Astrocyte (in vitro differentiated cells and primary cell): Measurements from ENCODE around the gene C2CD4A. TPM values are rescaled to one million over a fixed set of nuclear protein-coding genes. Genes with fewer than 3 reads are reported as not detected.
A peak's percentile ranks its signal among the peaks of the same experiment; 100 is the strongest.

Experiments
- DNase-seq: peaks from one replicate; pipeline ENCODE4 v3.0.0-alpha.2; 2010; ENCODE audit warnings: low read depth
- FAIRE-seq: peaks from 2 replicates; lab custom pipeline; 2011; peaks lifted over from hg19 to GRCh38; lab: Jason Lieb, UNC
- H2AFZ ChIP-seq: 2 replicates; pipeline ENCODE4 v1.6.0; 2012; ENCODE audit warnings: low read depth, low read length, inconsistent platforms
- H3K27ac ChIP-seq: 2 replicates; pipeline ENCODE4 v1.5.1; 2011; ENCODE audit warnings: low read depth, low read length, inconsistent platforms
- H3K27me3 ChIP-seq: 2 replicates; pipeline ENCODE4 v1.6.0; 2011; ENCODE audit warnings: low read length, inconsistent platforms; ENCODE audit not compliant: insufficient read depth
- H3K36me3 ChIP-seq: 2 replicates; pipeline ENCODE4 v1.5.1; 2011; ENCODE audit warnings: low read length, inconsistent platforms; ENCODE audit not compliant: insufficient read depth
- H3K4me1 ChIP-seq: 2 replicates; pipeline ENCODE4 v1.5.1; 2011; ENCODE audit warnings: low read length, inconsistent platforms; ENCODE audit not compliant: insufficient read depth
- H3K4me2 ChIP-seq: 2 replicates; pipeline ENCODE4 v1.6.0; 2012; ENCODE audit warnings: low read length, inconsistent platforms
- H3K4me3 ChIP-seq: 2 replicates; pipeline ENCODE4 v1.5.1; 2011; ENCODE audit warnings: low read depth, mild to moderate bottlenecking, low read length, inconsistent platforms; ENCODE audit not compliant: insufficient read depth
- H3K79me2 ChIP-seq: 2 replicates; pipeline ENCODE4 v1.6.0; 2012; ENCODE audit warnings: mild to moderate bottlenecking, low read length, inconsistent platforms; ENCODE audit not compliant: insufficient read depth
- H3K9ac ChIP-seq: 2 replicates; pipeline ENCODE4 v1.6.0; 2012; ENCODE audit warnings: mild to moderate bottlenecking, low read length, inconsistent platforms
- H3K9me3 ChIP-seq: 2 replicates; pipeline ENCODE4 v1.5.1; 2012; ENCODE audit warnings: low read depth, mild to moderate bottlenecking, low read length, inconsistent platforms; ENCODE audit not compliant: insufficient read depth
- H4K20me1 ChIP-seq: 2 replicates; pipeline ENCODE4 v1.6.0; 2012; ENCODE audit warnings: low read length, inconsistent platforms; ENCODE audit not compliant: insufficient read depth
- H3K27ac Mint-ChIP-seq: one replicate; pipeline ENCODE4 v1.8.0; 2021; ENCODE audit warnings: mild to moderate bottlenecking, mixed read lengths; ENCODE audit not compliant: unreplicated experiment
- H3K27me3 Mint-ChIP-seq: one replicate; pipeline ENCODE4 v1.8.0; 2021; ENCODE audit warnings: low read depth, mixed read lengths; ENCODE audit not compliant: unreplicated experiment
- H3K36me3 Mint-ChIP-seq: one replicate; pipeline ENCODE4 v1.8.0; 2021; ENCODE audit warnings: low read depth, mixed read lengths; ENCODE audit not compliant: unreplicated experiment
- H3K4me1 Mint-ChIP-seq: one replicate; pipeline ENCODE4 v1.8.0; 2021; ENCODE audit warnings: low read depth, mixed read lengths; ENCODE audit not compliant: unreplicated experiment
- H3K4me3 Mint-ChIP-seq: one replicate; pipeline ENCODE4 v1.8.0; 2021; ENCODE audit warnings: mild to moderate bottlenecking, moderate library complexity, mixed read lengths; ENCODE audit not compliant: unreplicated experiment
- H3K9me3 Mint-ChIP-seq: one replicate; pipeline ENCODE4 v1.8.0; 2021; ENCODE audit warnings: mild to moderate bottlenecking, mixed read lengths; ENCODE audit not compliant: unreplicated experiment
- CTCF ChIP-seq: IDR thresholded peaks from 2 replicates; pipeline ENCODE4 v1.5.1; 2011; ENCODE audit warnings: low read depth, mild to moderate bottlenecking, inconsistent platforms, low read length, moderate library complexity; ENCODE audit not compliant: insufficient read depth
- EZH2 ChIP-seq: IDR thresholded peaks from 2 replicates; pipeline ENCODE4 v1.6.1; 2012; ENCODE audit warnings: mild to moderate bottlenecking, low read length, inconsistent platforms; ENCODE audit not compliant: insufficient read depth
- total RNA-seq: library from RNA; stranded (reverse); gene quantifications from 2 replicates; pipeline ENCODE4 v1.2.1, GENCODE V29; 2021

The C2CD4A gene
- total RNA-seq, 1 donor from 2014 or later, result not detected

GRCh38 chr15:62054979-62055378 lies 11.8 kb upstream of the C2CD4A start:
- FAIRE-seq (no peak), DNase-seq (no peak)
- Histone ChIP-seq H2AFZ (no peak overlapping the region), H3K4me2 (no peak overlapping the region), H3K36me3 (no peaks in the 10 kb centered on the region), H3K27ac (no peak overlapping the region), H3K79me2 (peaks cover 69% of the 10 kb centered on the region), H3K9ac (no peak overlapping the region), H3K9me3 (no peaks in the 10 kb centered on the region), H3K27me3 (no peaks in the 10 kb centered on the region), H3K4me3 (no peak overlapping the region), H3K4me1 (peaks cover 5% of the 10 kb centered on the region), H4K20me1 (peaks cover 47% of the 10 kb centered on the region)
- peaks cover 9% of the 10 kb centered on the region for H3K4me1 Mint-ChIP-seq
- TF ChIP-seq CTCF (no peak), EZH2 (no peak)
- H3K4me3 Mint-ChIP-seq, result no peak overlapping the region
- H3K9me3 Mint-ChIP-seq, result no peaks in the 10 kb centered on the region
- no peaks in the 10 kb centered on the region for H3K36me3 Mint-ChIP-seq
- no peaks in the 10 kb centered on the region for H3K27me3 Mint-ChIP-seq
- no peak overlapping the region for H3K27ac Mint-ChIP-seq

GRCh38 chr15:62057341-62057980 lies 9.3 kb upstream of the C2CD4A start:
- Histone ChIP-seq H3K27ac (no peak overlapping the region), H3K9ac (no peak overlapping the region), H3K4me2 (no peak overlapping the region), H3K9me3 (no peaks in the 10 kb centered on the region), H3K36me3 (no peaks in the 10 kb centered on the region), H3K4me3 (no peak overlapping the region), H3K4me1 (peaks cover 12% of the 10 kb centered on the region), H3K79me2 (peaks cover 48% of the 10 kb centered on the region), H4K20me1 (peaks cover 36% of the 10 kb centered on the region), H3K27me3 (peaks cover 12% of the 10 kb centered on the region), H2AFZ (no peak overlapping the region)
- no peak overlapping the region for H3K27ac Mint-ChIP-seq
- no peaks in the 10 kb centered on the region for H3K36me3 Mint-ChIP-seq
- H3K27me3 Mint-ChIP-seq, result peaks cover 12% of the 10 kb centered on the region
- DNase-seq, result no peak
- TF ChIP-seq EZH2, result no peak
- no peak for TF ChIP-seq CTCF
- no peaks in the 10 kb centered on the region for H3K9me3 Mint-ChIP-seq
- no peak for FAIRE-seq
- no peak overlapping the region for H3K4me3 Mint-ChIP-seq
- H3K4me1 Mint-ChIP-seq, result peaks cover 9% of the 10 kb centered on the region

GRCh38 chr15:62058327-62059028 lies 8.3 kb upstream of the C2CD4A start:
- Histone ChIP-seq H3K4me2 (no peak overlapping the region), H3K27me3 (peaks cover 13% of the 10 kb centered on the region), H3K9ac (no peak overlapping the region), H3K4me3 (no peak overlapping the region), H3K36me3 (no peaks in the 10 kb centered on the region), H2AFZ (no peak overlapping the region), H3K79me2 (peaks cover 44% of the 10 kb centered on the region), H4K20me1 (peaks cover 29% of the 10 kb centered on the region), H3K4me1 (peaks cover 12% of the 10 kb centered on the region), H3K27ac (no peak overlapping the region), H3K9me3 (no peaks in the 10 kb centered on the region)
- Mint-ChIP-seq H3K27ac (no peak overlapping the region), H3K4me3 (peak overlapping the region; percentile 92), H3K27me3 (peaks cover 18% of the 10 kb centered on the region), H3K4me1 (peaks cover 9% of the 10 kb centered on the region), H3K36me3 (no peaks in the 10 kb centered on the region), H3K9me3 (no peaks in the 10 kb centered on the region)
- DNase-seq (no peak), FAIRE-seq (no peak)
- TF ChIP-seq CTCF (no peak), EZH2 (no peak)
